SU-DHL-6 (cell line): Measurements from ENCODE around the gene P4HA1.
A peak's percentile ranks its signal among the peaks of the same experiment; 100 is the strongest.
"Not testable (repeated sequence)": the region's sequence is repeated elsewhere in the genome, so short reads cannot be mapped to it uniquely, and the experiment has no call there.

Experiments used
- H2AFZ ChIP-seq: fragments of 200-600 bp; sonication (generic); 2 replicates; pipeline ENCODE4 v1.6.1; 2014; ENCODE audit warnings: low read depth, mild to moderate bottlenecking, moderate library complexity, mixed read lengths, antibody characterized with exemption, low read length; ENCODE audit not compliant: severe bottlenecking
- H3F3A ChIP-seq: fragments of 200-600 bp; shearing (Covaris generic); 2 replicates; pipeline ENCODE4 v1.6.0; 2016; ENCODE audit warnings: antibody characterized with exemption, mild to moderate bottlenecking; ENCODE audit not compliant: insufficient read depth
- H3K27ac ChIP-seq: fragments of 200-600 bp; sonication (generic); 2 replicates; pipeline ENCODE4 v1.5.1; 2016; ENCODE audit warnings: low read depth, mild to moderate bottlenecking, low read length, moderate library complexity, mixed read lengths
- H3K27me3 ChIP-seq: fragments of 200-600 bp; sonication (generic), shearing (Covaris generic); 2 replicates; pipeline ENCODE4 v1.6.0; 2014; ENCODE audit warnings: mild to moderate bottlenecking, low read length
- H3K36me3 ChIP-seq: fragments of 200-600 bp; sonication (generic); 2 replicates; pipeline ENCODE4 v1.6.1; 2014; ENCODE audit warnings: mild to moderate bottlenecking, low read length, mixed read lengths
- H3K4me2 ChIP-seq: fragments of 300-600, 200-600 bp; shearing (Covaris generic), sonication (generic); 2 replicates; pipeline ENCODE4 v1.6.0; 2014; ENCODE audit warnings: low read length, low read depth, mild to moderate bottlenecking; ENCODE audit not compliant: poor library complexity, severe bottlenecking
- H3K4me3 ChIP-seq: fragments of 200-600 bp; sonication (generic); 2 replicates; pipeline ENCODE4 v1.5.1; 2014; ENCODE audit warnings: antibody characterized with exemption, low read length, mild to moderate bottlenecking, mixed read lengths; ENCODE audit not compliant: insufficient read depth, poor library complexity, severe bottlenecking
- H3K79me2 ChIP-seq: fragments of 200-600 bp; sonication (generic); 2 replicates; pipeline ENCODE4 v1.6.1; 2014; ENCODE audit warnings: mild to moderate bottlenecking, low read length, moderate library complexity; ENCODE audit not compliant: insufficient read depth
- H3K9ac ChIP-seq: fragments of 200-600 bp; sonication (generic); 2 replicates; pipeline ENCODE4 v1.7.0; 2014; ENCODE audit warnings: mild to moderate bottlenecking, low read length
- H3K9me2 ChIP-seq: fragments of 200-600 bp; sonication (generic); replicated peaks from 2 replicates; pipeline ENCODE4 v1.6.1; 2014; ENCODE audit warnings: low read length; ENCODE audit not compliant: insufficient read depth
- H3K9me3 ChIP-seq: fragments of 200-600 bp; sonication (generic); 2 replicates; pipeline ENCODE4 v1.6.1; 2014; ENCODE audit warnings: low read length, mixed read lengths; ENCODE audit not compliant: insufficient read depth
- H4K20me1 ChIP-seq: fragments of 200-600 bp; sonication (generic); 2 replicates; pipeline ENCODE4 v1.6.1; 2014; ENCODE audit warnings: low read depth, mild to moderate bottlenecking, antibody characterized with exemption, low read length, moderate library complexity, mixed read lengths
- CTCF ChIP-seq: fragments of 200-600 bp; sonication (generic); IDR thresholded peaks from one replicate; pipeline ENCODE4 v1.5.1; 2017; ENCODE audit warnings: antibody characterized with exemption, mild to moderate bottlenecking, low read length, moderate library complexity; ENCODE audit not compliant: insufficient read depth, poor library complexity, severe bottlenecking
- EZH2phosphoT487 ChIP-seq: fragments of 200-600 bp; sonication (generic), shearing (Covaris generic); conservative IDR thresholded peaks from 2 replicates; pipeline ENCODE4 v1.6.1; 2018; ENCODE audit warnings: mild to moderate bottlenecking, antibody characterized with exemption, low read length, moderate library complexity, mixed read lengths

The P4HA1 gene

GRCh38 chr10:73117976-73118743 is 21.5 kb upstream of the P4HA1 start:
- H3K9me3 ChIP-seq = no peaks in the 10 kb centered on the region
- no peaks in the 10 kb centered on the region for H4K20me1 ChIP-seq
- H3K9me2 ChIP-seq = no peaks in the 10 kb centered on the region
- no peak overlapping the region for H3K9ac ChIP-seq
- TF ChIP-seq CTCF (no peak), EZH2phosphoT487 (no peak)
- H3K79me2 ChIP-seq = no peaks in the 10 kb centered on the region; the same call in 1 of the 2 replicates
- H2AFZ ChIP-seq = no peak overlapping the region
- H3F3A ChIP-seq = peaks cover 10% of the 10 kb centered on the region; the same call in 1 of the 2 replicates
- H3K36me3 ChIP-seq = no peaks in the 10 kb centered on the region; the same call in 1 of the 2 replicates
- H3K27me3 ChIP-seq = no peaks in the 10 kb centered on the region
- H3K4me2 ChIP-seq = peak overlapping the region; percentile 4
- no peak overlapping the region for H3K4me3 ChIP-seq
- no peak overlapping the region for H3K27ac ChIP-seq

- Histone ChIP-seq H3K9me2 (no peaks in the 10 kb centered on the region), H4K20me1 (no peaks in the 10 kb centered on the region), H3K4me2 (no peak overlapping the region), H3K27me3 (no peaks in the 10 kb centered on the region), H2AFZ (no peak overlapping the region), H3K79me2 (no peaks in the 10 kb centered on the region; the same call in 1 of the 2 replicates), H3K9ac (no peak overlapping the region), H3K9me3 (no peaks in the 10 kb centered on the region), H3K4me3 (no peak overlapping the region), H3K36me3 (no peaks in the 10 kb centered on the region; the same call in 1 of the 2 replicates), H3K27ac (no peak overlapping the region), H3F3A (peaks cover 17% of the 10 kb centered on the region)
- no peak for TF ChIP-seq EZH2phosphoT487
- no peak for TF ChIP-seq CTCF
Observed at GRCh38 chr10:73116017-73116416, 19.4 kb upstream of the P4HA1 start.

GRCh38 chr10:73113551-73113950 is 16.9 kb upstream of the P4HA1 start:
- Histone ChIP-seq H4K20me1 (no peaks in the 10 kb centered on the region), H2AFZ (no peak overlapping the region), H3K9ac (no peak overlapping the region), H3K27me3 (no peaks in the 10 kb centered on the region), H3F3A (peaks cover 17% of the 10 kb centered on the region), H3K27ac (0 out of 2 replicates have a peak overlapping the region, but pooled peaks have one; percentile 6), H3K9me3 (no peaks in the 10 kb centered on the region), H3K36me3 (no peaks in the 10 kb centered on the region; the same call in 1 of the 2 replicates), H3K9me2 (no peaks in the 10 kb centered on the region), H3K4me2 (no peak overlapping the region), H3K79me2 (no peaks in the 10 kb centered on the region; the same call in 1 of the 2 replicates), H3K4me3 (no peak overlapping the region)
- TF ChIP-seq EZH2phosphoT487 = no peak
- no peak for TF ChIP-seq CTCF

- peak overlapping the region; percentile 69 for H3K4me2 ChIP-seq
- not testable (repeated sequence) for H3K79me2 ChIP-seq, H3K9me2 ChIP-seq, H4K20me1 ChIP-seq, H2AFZ ChIP-seq, H3K4me3 ChIP-seq, H3K9me3 ChIP-seq, H3K27me3 ChIP-seq, H3K9ac ChIP-seq, H3K36me3 ChIP-seq
- H3F3A ChIP-seq = peaks cover 17% of the 10 kb centered on the region
- peak overlapping the region; percentile 64; the same call in 1 of the 2 replicates for H3K27ac ChIP-seq
Observed at GRCh38 chr10:73112032-73112431, 15.4 kb upstream of the P4HA1 start.
